GM12892 (cell line): ENCODE measurements around the gene PROZ.

Experiments used
- DNase-seq: peaks from one replicate; pipeline ENCODE4 v3.0.0; 2011; ENCODE audit not compliant: insufficient read length
- FAIRE-seq: peaks from 2 replicates; lab custom pipeline; 2011; peaks lifted over from hg19 to GRCh38; lab: Jason Lieb, UNC
- POLR2A ChIP-seq: IDR thresholded peaks from 2 replicates; pipeline ENCODE4 v1.6.1; 2011; ENCODE audit warnings: low read depth, low read length, control low read depth
- POLR2AphosphoS5 ChIP-seq: IDR thresholded peaks from 2 replicates; pipeline ENCODE4 v1.6.1; 2011; ENCODE audit warnings: low read depth, low read length, control low read depth
- TAF1 ChIP-seq: IDR thresholded peaks from 2 replicates; pipeline ENCODE4 v1.6.1; 2011; ENCODE audit warnings: low read depth, mild to moderate bottlenecking, control low read depth, low read length, borderline replicate concordance

PROZ gene

DNA sequence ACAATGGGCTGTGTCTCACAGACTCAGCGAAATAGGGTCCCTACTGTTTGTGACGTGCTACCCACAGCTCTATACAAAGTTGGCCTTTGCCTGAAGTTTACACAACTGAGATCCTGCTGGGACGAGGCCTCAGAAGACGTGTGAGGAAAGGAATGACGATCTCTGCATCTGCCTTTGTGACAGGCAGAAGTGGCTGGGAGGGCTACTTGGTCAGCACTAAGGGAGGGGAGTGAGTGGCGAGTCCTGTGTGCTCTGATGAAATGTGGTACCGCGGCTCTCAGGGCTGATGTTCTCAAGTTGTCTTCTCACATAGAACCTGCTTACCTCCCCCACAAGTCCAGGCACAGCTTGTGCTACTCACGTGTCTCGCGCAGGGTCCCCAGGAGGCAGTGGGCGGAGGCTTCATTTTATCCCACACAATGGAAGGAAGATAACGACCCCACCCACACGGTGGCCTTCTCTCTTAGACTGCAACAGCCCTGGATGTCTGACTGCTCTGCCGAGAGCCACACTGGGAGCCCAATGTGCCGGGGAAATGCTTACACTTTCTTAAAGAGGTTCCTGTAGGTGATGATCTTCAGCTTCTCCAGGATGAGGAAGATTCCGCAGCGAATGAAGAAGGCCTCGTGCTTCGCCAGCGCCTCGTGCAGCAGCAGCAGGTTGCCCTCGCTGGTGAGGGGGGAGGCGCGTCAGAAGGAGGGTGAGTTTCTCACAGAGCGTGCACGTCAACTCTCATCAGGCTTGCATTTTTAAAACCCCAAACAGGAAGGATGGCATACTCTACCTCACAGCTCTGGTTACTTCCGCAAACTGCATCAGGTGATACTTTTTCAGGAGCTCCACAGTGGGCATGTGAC, 21.2 kb downstream of the PROZ start:
- TF ChIP-seq TAF1 (no peak), POLR2A (no peak), POLR2AphosphoS5 (no peak)
- DNase-seq (no peak), FAIRE-seq (no peak)

GRCh38 chr13:113182046-113182445, 23.6 kb downstream of the PROZ start:
- FAIRE-seq: no peak
- no peak for DNase-seq
- no peak for TF ChIP-seq POLR2AphosphoS5
- TF ChIP-seq POLR2A: no peak
- TF ChIP-seq TAF1: no peak

- no peak for TF ChIP-seq POLR2A
- no peak for TF ChIP-seq POLR2AphosphoS5
- DNase-seq: no peak
- no peak for FAIRE-seq
Measured at GRCh38 chr13:113183450-113184129, 25.1 kb downstream of the PROZ start.

GRCh38 chr13:113184568-113185440, 26.4 kb downstream of the PROZ start:
- TF ChIP-seq POLR2A (no peak), TAF1 (no peak), POLR2AphosphoS5 (no peak)
- no peak for FAIRE-seq
- no peak for DNase-seq

DNA sequence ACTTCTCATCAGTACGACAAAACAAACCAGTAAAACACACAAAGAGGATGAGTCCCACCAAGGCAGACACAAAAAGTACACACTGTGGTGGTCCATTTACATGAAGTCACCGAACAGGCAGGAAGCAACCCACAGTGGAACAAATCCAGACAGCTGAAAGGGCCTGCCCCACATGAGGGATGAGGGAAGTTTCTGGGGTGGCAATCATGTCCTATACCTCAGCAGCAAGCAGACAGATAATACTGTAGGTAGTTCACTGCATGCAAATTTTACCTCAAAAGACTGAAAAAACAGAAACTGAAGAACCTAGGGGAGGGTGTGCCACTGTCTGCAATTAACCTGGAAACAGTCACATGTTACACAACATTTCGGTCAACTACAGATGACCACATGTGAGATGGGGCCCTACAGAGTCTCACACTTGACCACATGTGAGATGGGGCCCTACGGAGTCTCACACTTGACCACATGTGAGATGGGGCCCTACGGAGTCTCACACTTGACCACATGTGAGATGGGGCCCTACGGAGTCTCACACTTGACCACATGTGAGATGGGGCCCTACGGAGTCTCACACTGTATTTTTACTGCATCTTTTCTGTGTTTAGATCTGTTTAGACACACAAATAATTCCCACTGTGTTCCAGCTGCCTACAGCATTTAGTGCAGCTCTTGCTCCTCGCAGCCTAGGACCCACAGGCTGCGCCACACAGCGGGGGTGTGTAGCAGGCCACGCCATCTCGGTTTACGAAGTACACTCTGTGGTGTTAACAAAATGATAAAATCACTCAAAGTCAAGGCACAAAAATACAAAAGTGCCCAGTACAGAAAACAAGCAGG, 27.8 kb downstream of the PROZ start:
- FAIRE-seq: no peak
- no peak for TF ChIP-seq POLR2A
- no peak for TF ChIP-seq POLR2AphosphoS5
- TF ChIP-seq TAF1: no peak
- no peak for DNase-seq

DNA sequence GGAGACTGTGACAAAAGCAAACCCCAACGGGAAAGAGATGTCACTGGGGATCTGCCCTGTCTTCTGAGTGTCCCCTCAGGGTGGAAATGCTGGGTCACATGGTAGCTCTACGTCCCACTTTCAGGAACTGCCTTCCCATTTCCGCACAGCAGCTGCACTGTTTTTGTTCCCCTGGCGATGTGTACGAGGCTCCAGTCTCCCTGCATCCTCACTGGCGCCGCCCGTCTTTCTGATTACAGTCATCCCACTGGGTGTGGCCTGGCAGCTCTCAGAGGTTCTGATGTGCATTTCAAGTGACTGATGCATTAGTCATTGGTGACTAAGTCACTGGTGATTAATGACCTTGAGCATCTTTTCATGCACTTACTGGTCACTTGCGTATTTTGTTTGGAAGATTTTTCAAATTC, 28.8 kb downstream of the PROZ start:
- TF ChIP-seq POLR2AphosphoS5 (no peak), TAF1 (no peak), POLR2A (no peak)
- FAIRE-seq (no peak), DNase-seq (no peak)

GRCh38 chr13:113187883-113188665, 29.6 kb downstream of the PROZ start:
- FAIRE-seq: no peak
- TF ChIP-seq TAF1: no peak
- no peak for TF ChIP-seq POLR2A
- TF ChIP-seq POLR2AphosphoS5: no peak
- no peak for DNase-seq

DNA sequence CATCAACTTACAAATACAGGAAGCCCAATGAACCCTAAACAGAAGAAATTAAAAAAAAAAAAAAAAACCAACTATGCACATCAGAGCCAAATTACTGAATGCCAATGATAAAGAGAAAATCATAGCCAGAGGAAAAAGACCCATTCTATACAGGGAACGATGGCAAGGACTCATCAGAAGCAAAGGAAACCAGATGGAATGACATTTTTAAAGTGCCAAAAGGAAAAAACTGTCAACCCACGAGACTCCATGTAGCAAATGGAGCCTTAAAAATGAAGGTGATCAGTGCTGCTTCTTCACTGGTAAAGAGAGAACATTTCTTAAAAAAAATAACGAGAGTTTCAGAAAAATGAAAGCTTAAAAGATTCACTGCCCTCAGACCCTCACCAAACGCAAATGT, 31.7 kb downstream of the PROZ start:
- no peak for TF ChIP-seq TAF1
- TF ChIP-seq POLR2A: no peak
- no peak for TF ChIP-seq POLR2AphosphoS5
- DNase-seq (no peak), FAIRE-seq (no peak)

GRCh38 chr13:113192279-113192678, 33.8 kb downstream of the PROZ start:
- DNase-seq (no peak), FAIRE-seq (no peak)
- TF ChIP-seq POLR2A (no peak), POLR2AphosphoS5 (no peak), TAF1 (no peak)

- no peak for FAIRE-seq
- no peak for DNase-seq
- TF ChIP-seq POLR2A (no peak), POLR2AphosphoS5 (no peak), TAF1 (no peak)
Measured at GRCh38 chr13:113192902-113193301, 34.5 kb downstream of the PROZ start.
